Measurements from ENCODE around the gene ZBTB9. TPM values are rescaled to one million over a fixed set of nuclear protein-coding genes. Genes with fewer than 3 reads are reported as not detected.

The ZBTB9 gene
- total RNA-seq, 2 donors from 2014 or later, result 18.0 to 20.6 TPM

- Histone ChIP-seq H3K9ac (ENCODE audit: extremely low read depth, low read length, poor library complexity, severe bottlenecking) (no peak overlapping the region), H3K36me3 (ENCODE audit: control insufficient read depth, insufficient read depth, low read length) (peaks cover 45% of the 10 kb centered on the region), H3K4me1 (ENCODE audit: control insufficient read depth, insufficient read depth, low read length) (no peaks in the 10 kb centered on the region), H3K27ac (ENCODE audit: low read depth, low read length) (no peak overlapping the region), H3K27me3 (ENCODE audit: control insufficient read depth, insufficient read depth, low read length, poor library complexity, severe bottlenecking) (no peaks in the 10 kb centered on the region), H3K4me3 (ENCODE audit: low read length) (no peak overlapping the region), H3K9me3 (ENCODE audit: control insufficient read depth, low read length) (no peaks in the 10 kb centered on the region)
- Mint-ChIP-seq H3K36me3 (ENCODE audit: low read depth) (peaks cover 40% of the 10 kb centered on the region), H3K9me3 (no peaks in the 10 kb centered on the region), H3K4me3 (no peak overlapping the region), H3K4me1 (peaks cover 32% of the 10 kb centered on the region), H3K27ac (peak overlapping the region; percentile 77), H3K27me3 (ENCODE audit: insufficient read depth) (no peaks in the 10 kb centered on the region)
- 91 to 94% methylated on average over 9 to 14 of the region's 14 CpGs for WGBS, 2 experiments (ENCODE audit: insufficient coverage in 1 of 2, insufficient read length in 1 of 2)
- no peak for DNase-seq
- TF ChIP-seq CTCF (conservative IDR thresholded peaks at IDR 0.05), result no peak
Observed at GRCh38 chr6:33413241-33414120, 40.9 kb upstream of the ZBTB9 start.

GRCh38 chr6:33414592-33415271, 39.6 kb upstream of the ZBTB9 start:
- Histone ChIP-seq H3K4me3 (ENCODE audit: low read length) (no peak overlapping the region), H3K9ac (ENCODE audit: extremely low read depth, low read length, poor library complexity, severe bottlenecking) (no peak overlapping the region), H3K27me3 (ENCODE audit: control insufficient read depth, insufficient read depth, low read length, poor library complexity, severe bottlenecking) (no peaks in the 10 kb centered on the region), H3K9me3 (ENCODE audit: control insufficient read depth, low read length) (no peaks in the 10 kb centered on the region), H3K4me1 (ENCODE audit: control insufficient read depth, insufficient read depth, low read length) (peaks cover 4% of the 10 kb centered on the region), H3K36me3 (ENCODE audit: control insufficient read depth, insufficient read depth, low read length) (peaks cover 43% of the 10 kb centered on the region), H3K27ac (ENCODE audit: low read depth, low read length) (no peak overlapping the region)
- 70 to 81% methylated on average over 2 to 12 of the region's 12 CpGs for WGBS, 2 experiments (ENCODE audit: insufficient coverage in 1 of 2, insufficient read length in 1 of 2)
- Mint-ChIP-seq H3K36me3 (ENCODE audit: low read depth) (peaks cover 40% of the 10 kb centered on the region), H3K9me3 (no peaks in the 10 kb centered on the region), H3K4me1 (peaks cover 38% of the 10 kb centered on the region), H3K4me3 (no peak overlapping the region), H3K27me3 (ENCODE audit: insufficient read depth) (no peaks in the 10 kb centered on the region), H3K27ac (peak overlapping the region; percentile 77)
- TF ChIP-seq CTCF (conservative IDR thresholded peaks at IDR 0.05), result peak; percentile 75
- DNase-seq, result peak; percentile 66

GRCh38 chr6:33415831-33416230, 38.5 kb upstream of the ZBTB9 start:
- WGBS, 2 experiments (ENCODE audit: insufficient coverage in 1 of 2, insufficient read length in 1 of 2), result 94 to 100% methylated on average over 1 to 8 of the region's 9 CpGs
- H3K9me3 ChIP-seq (ENCODE audit: control insufficient read depth, low read length), result no peaks in the 10 kb centered on the region
- no peak for TF ChIP-seq CTCF (conservative IDR thresholded peaks at IDR 0.05)
- Mint-ChIP-seq H3K4me1 (peaks cover 39% of the 10 kb centered on the region), H3K27me3 (ENCODE audit: insufficient read depth) (no peaks in the 10 kb centered on the region), H3K27ac (no peak overlapping the region), H3K4me3 (peak overlapping the region; percentile 24), H3K36me3 (ENCODE audit: low read depth) (peaks cover 40% of the 10 kb centered on the region), H3K9me3 (no peaks in the 10 kb centered on the region)
- H3K27ac ChIP-seq (ENCODE audit: low read depth, low read length), result no peak overlapping the region
- DNase-seq, result no peak
- H3K4me1 ChIP-seq (ENCODE audit: control insufficient read depth, insufficient read depth, low read length), result peaks cover 4% of the 10 kb centered on the region
- no peak overlapping the region for H3K9ac ChIP-seq (ENCODE audit: extremely low read depth, low read length, poor library complexity, severe bottlenecking)
- peak overlapping the region; percentile 97 for H3K4me3 ChIP-seq (ENCODE audit: low read length)
- no peaks in the 10 kb centered on the region for H3K27me3 ChIP-seq (ENCODE audit: control insufficient read depth, insufficient read depth, low read length, poor library complexity, severe bottlenecking)
- peaks cover 43% of the 10 kb centered on the region for H3K36me3 ChIP-seq (ENCODE audit: control insufficient read depth, insufficient read depth, low read length)

All from endodermal cell (in vitro differentiated cells).